Neural progenitor cell (in vitro differentiated cells): Measurements from ENCODE around the gene SUN1.

Experiments
- EZH2 ChIP-seq: fragments of 200-600 bp; sonication (generic); IDR thresholded peaks from 2 replicates; pipeline ENCODE4 v1.6.1; 2017; ENCODE audit warnings: antibody characterized with exemption, mild to moderate bottlenecking, moderate library complexity
- EZH2phosphoT487 ChIP-seq: fragments of 200-600 bp; sonication (generic); IDR thresholded peaks from 2 replicates; pipeline ENCODE4 v1.6.1; 2017; ENCODE audit warnings: antibody characterized with exemption
- TF ChIP-seq, protein P1 (sequence below): fragments of 200-600 bp; sonication (generic); IDR thresholded peaks from 2 replicates; pipeline ENCODE4 v1.5.1; 2017; ENCODE audit warnings: antibody characterized with exemption, mild to moderate bottlenecking

DNA sequence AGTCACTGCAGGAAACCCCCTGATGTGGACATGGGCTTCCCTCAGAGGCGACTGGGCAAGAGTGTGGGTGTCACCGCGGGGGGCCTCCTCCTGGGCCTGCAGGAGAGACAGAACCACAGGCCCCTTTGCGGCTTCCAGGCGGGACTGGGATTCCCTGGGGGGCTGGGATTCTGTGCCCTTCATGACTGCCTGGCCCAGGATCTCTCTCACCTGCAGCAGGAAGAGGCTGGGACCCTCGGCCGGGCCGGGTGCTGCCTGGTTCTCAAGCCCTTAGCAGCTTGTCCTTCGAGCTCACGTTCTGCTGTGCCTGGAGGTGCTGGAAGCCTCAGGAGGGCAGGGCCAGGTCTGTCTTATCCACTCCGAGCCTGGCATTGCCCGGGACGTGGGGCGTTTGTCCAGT is 11.8 kb downstream of the SUN1 start:
- TF ChIP-seq, protein P1, sequence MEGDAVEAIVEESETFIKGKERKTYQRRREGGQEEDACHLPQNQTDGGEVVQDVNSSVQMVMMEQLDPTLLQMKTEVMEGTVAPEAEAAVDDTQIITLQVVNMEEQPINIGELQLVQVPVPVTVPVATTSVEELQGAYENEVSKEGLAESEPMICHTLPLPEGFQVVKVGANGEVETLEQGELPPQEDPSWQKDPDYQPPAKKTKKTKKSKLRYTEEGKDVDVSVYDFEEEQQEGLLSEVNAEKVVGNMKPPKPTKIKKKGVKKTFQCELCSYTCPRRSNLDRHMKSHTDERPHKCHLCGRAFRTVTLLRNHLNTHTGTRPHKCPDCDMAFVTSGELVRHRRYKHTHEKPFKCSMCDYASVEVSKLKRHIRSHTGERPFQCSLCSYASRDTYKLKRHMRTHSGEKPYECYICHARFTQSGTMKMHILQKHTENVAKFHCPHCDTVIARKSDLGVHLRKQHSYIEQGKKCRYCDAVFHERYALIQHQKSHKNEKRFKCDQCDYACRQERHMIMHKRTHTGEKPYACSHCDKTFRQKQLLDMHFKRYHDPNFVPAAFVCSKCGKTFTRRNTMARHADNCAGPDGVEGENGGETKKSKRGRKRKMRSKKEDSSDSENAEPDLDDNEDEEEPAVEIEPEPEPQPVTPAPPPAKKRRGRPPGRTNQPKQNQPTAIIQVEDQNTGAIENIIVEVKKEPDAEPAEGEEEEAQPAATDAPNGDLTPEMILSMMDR = no peak
- TF ChIP-seq EZH2 (no peak), EZH2phosphoT487 (no peak)
